Measurements from ENCODE around the gene CFAP410.

DNA sequence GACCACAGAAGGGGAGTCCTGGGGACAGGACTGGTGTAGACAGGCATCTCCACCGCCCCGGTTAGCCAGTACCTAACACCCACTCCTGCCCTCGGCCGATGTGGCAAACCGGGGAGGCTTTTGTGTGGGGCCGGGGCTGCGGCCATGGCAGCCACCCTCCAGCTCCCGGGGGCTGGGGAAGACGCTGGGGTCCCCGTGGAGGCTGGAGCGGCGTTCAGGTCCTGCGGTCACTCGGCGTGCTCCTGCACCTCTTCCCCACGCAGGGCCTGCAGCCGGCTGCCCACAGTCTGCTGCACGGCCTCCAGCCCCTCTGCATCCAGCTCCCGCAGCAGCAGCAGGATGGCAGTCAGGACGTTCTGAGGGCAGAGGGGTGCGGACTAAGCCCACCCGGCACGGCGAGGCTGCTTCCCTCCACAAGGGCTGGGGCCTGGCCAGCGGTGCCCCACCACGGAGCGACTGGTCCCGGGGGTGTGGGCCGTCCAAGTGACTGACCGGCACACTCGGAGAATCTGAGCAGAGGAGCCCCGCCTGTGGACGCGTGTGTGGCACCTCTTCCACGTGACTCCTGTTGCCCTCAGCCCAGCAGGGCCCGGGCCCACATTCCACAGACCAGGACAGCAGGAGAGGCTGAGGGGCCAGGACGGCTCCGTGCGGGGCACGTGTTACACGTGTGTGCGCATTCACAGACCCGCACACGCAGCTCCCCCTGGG, 9.1 kb downstream of the CFAP410 start:
- TF ChIP-seq, protein P1, sequence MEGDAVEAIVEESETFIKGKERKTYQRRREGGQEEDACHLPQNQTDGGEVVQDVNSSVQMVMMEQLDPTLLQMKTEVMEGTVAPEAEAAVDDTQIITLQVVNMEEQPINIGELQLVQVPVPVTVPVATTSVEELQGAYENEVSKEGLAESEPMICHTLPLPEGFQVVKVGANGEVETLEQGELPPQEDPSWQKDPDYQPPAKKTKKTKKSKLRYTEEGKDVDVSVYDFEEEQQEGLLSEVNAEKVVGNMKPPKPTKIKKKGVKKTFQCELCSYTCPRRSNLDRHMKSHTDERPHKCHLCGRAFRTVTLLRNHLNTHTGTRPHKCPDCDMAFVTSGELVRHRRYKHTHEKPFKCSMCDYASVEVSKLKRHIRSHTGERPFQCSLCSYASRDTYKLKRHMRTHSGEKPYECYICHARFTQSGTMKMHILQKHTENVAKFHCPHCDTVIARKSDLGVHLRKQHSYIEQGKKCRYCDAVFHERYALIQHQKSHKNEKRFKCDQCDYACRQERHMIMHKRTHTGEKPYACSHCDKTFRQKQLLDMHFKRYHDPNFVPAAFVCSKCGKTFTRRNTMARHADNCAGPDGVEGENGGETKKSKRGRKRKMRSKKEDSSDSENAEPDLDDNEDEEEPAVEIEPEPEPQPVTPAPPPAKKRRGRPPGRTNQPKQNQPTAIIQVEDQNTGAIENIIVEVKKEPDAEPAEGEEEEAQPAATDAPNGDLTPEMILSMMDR (IDR thresholded peaks at IDR 0.05), result no peak
- TF ChIP-seq POLR2A (IDR thresholded peaks at IDR 0.05), result no peak

Measured in heart left ventricle (tissue), 13 donors.